Osteoblast (primary cell): ENCODE results near the gene TRIM38. TPM values are rescaled to one million over a fixed set of nuclear protein-coding genes. Genes with fewer than 3 reads are reported as not detected.

Experiments
- DNase-seq: peaks from one replicate; pipeline ENCODE4 v3.0.0; 2011; ENCODE audit warnings: low spot score, mixed read lengths; ENCODE audit not compliant: insufficient read length; ENCODE audit errors: missing footprints
- H2AFZ ChIP-seq: 2 replicates; pipeline ENCODE4 v1.6.0; 2011; ENCODE audit warnings: mild to moderate bottlenecking, low read length
- H3K27ac ChIP-seq: 2 replicates; pipeline ENCODE4 v1.5.1; 2011; ENCODE audit warnings: mild to moderate bottlenecking, low read depth, low read length, moderate library complexity
- H3K27me3 ChIP-seq: 2 replicates; pipeline ENCODE4 v1.6.0; 2012; ENCODE audit warnings: mild to moderate bottlenecking, control low read depth, inconsistent platforms, low read length, moderate library complexity; ENCODE audit not compliant: insufficient read depth
- H3K36me3 ChIP-seq: 2 replicates; pipeline ENCODE4 v1.5.1; 2011; ENCODE audit warnings: mild to moderate bottlenecking, low read length, control low read depth, moderate library complexity; ENCODE audit not compliant: insufficient read depth
- H3K4me1 ChIP-seq: 2 replicates; pipeline ENCODE4 v1.5.1; 2011; ENCODE audit warnings: mild to moderate bottlenecking, low read length, control low read depth, moderate library complexity; ENCODE audit not compliant: insufficient read depth
- H3K4me2 ChIP-seq: 2 replicates; pipeline ENCODE4 v1.6.0; 2011; ENCODE audit warnings: mild to moderate bottlenecking, low read length; ENCODE audit not compliant: insufficient read depth
- H3K4me3 ChIP-seq: fragments of 200-600 bp; sonication (generic); 3 replicates; pipeline ENCODE4 v1.5.1; 2012; ENCODE audit warnings: mild to moderate bottlenecking, low read length, inconsistent platforms; ENCODE audit not compliant: insufficient read depth
- H3K79me2 ChIP-seq: 2 replicates; pipeline ENCODE4 v1.6.0; 2012; ENCODE audit warnings: mild to moderate bottlenecking, low read length, control low read depth, inconsistent platforms; ENCODE audit not compliant: insufficient read depth
- H3K9me3 ChIP-seq: 2 replicates; pipeline ENCODE4 v1.5.1; 2011; ENCODE audit warnings: low read depth, low read length, control low read depth
- H4K20me1 ChIP-seq: 2 replicates; pipeline ENCODE4 v1.6.0; 2012; ENCODE audit warnings: mild to moderate bottlenecking, low read length, control low read depth; ENCODE audit not compliant: insufficient read depth
- CTCF ChIP-seq: IDR thresholded peaks from 2 replicates; pipeline ENCODE4 v1.5.1; 2011; ENCODE audit warnings: mild to moderate bottlenecking, low read depth, low read length, moderate library complexity; ENCODE audit errors: extremely low read depth
- small RNA-seq: library from RNA; depleted of rRNA; stranded (forward); fragments of <200 nt; gene quantifications from one replicate; pipeline ENCODE3, GENCODE V24; 2012
- total RNA-seq: library from RNA; depleted of rRNA; stranded (reverse); fragments of >200 nt; gene quantifications from 2 replicates; pipeline ENCODE4 v1.2.3, GENCODE V29; 2012

The TRIM38 gene
- total RNA-seq, 1 donor: 13.0 TPM

GRCh38 chr6:26033085-26033940 lies 70.7 kb downstream of the TRIM38 start:
- Histone ChIP-seq H4K20me1 (no peaks in the 10 kb centered on the region), H3K27me3 (no peaks in the 10 kb centered on the region), H3K79me2 (no peaks in the 10 kb centered on the region), H3K4me2 (peak overlapping the region; percentile 94), H3K4me1 (peaks cover 19% of the 10 kb centered on the region), H3K4me3 (peak overlapping the region; percentile 77), H3K9me3 (no peaks in the 10 kb centered on the region), H3K36me3 (no peaks in the 10 kb centered on the region), H3K27ac (peak overlapping the region; percentile 90), H2AFZ (peak overlapping the region; percentile 88)
- peak; percentile 93 for DNase-seq
- no peak for TF ChIP-seq CTCF

- H3K9me3 ChIP-seq: no peaks in the 10 kb centered on the region
- peaks cover 19% of the 10 kb centered on the region for H3K4me1 ChIP-seq
- H3K27me3 ChIP-seq: no peaks in the 10 kb centered on the region
- peak overlapping the region; percentile 88 for H2AFZ ChIP-seq
- peak overlapping the region; percentile 90 for H3K27ac ChIP-seq
- H4K20me1 ChIP-seq: no peaks in the 10 kb centered on the region
- peak overlapping the region; percentile 77 for H3K4me3 ChIP-seq
- H3K4me2 ChIP-seq: peak overlapping the region; percentile 94
- no peak for TF ChIP-seq CTCF
- DNase-seq: no peak
- no peaks in the 10 kb centered on the region for H3K36me3 ChIP-seq
- no peaks in the 10 kb centered on the region for H3K79me2 ChIP-seq
These were observed 71.3 kb downstream of the TRIM38 start for GRCh38 chr6:26033941-26034354.

GRCh38 chr6:26034905-26035304 lies 72.3 kb downstream of the TRIM38 start:
- no peak for TF ChIP-seq CTCF
- H4K20me1 ChIP-seq: no peaks in the 10 kb centered on the region
- H3K9me3 ChIP-seq: no peaks in the 10 kb centered on the region
- no peaks in the 10 kb centered on the region for H3K27me3 ChIP-seq
- H3K4me1 ChIP-seq: peaks cover 19% of the 10 kb centered on the region
- H3K36me3 ChIP-seq: no peaks in the 10 kb centered on the region
- no peak overlapping the region for H2AFZ ChIP-seq
- H3K4me3 ChIP-seq: no peak overlapping the region
- DNase-seq: no peak
- peak overlapping the region; percentile 90 for H3K27ac ChIP-seq
- H3K79me2 ChIP-seq: no peaks in the 10 kb centered on the region
- H3K4me2 ChIP-seq: no peak overlapping the region

Small RNA genes within 50 kb of the gene (small RNA-seq; reads per million reads assigned to genes)
- gene HIST1H1PS2: not detected

Other genes with a start within 250 kb of the TRIM38 start
- gene SLC17A4, start 208.1 kb upstream of the TRIM38 start, total RNA-seq: not detected in 2 replicates
- gene SLC17A1, start 130.8 kb upstream of the TRIM38 start, total RNA-seq: not detected in 2 replicates
- not detected in 2 replicates for gene SLC17A3, start 88.6 kb upstream of the TRIM38 start, total RNA-seq
- not detected in 2 replicates for gene SLC17A2, start 32.1 kb upstream of the TRIM38 start, total RNA-seq
- 14.1 and 15.9 TPM in 2 replicates for gene HFE, start 124.6 kb downstream of the TRIM38 start, total RNA-seq